ENCODE measurements around the gene ARPC1B.

The ARPC1B gene

DNA sequence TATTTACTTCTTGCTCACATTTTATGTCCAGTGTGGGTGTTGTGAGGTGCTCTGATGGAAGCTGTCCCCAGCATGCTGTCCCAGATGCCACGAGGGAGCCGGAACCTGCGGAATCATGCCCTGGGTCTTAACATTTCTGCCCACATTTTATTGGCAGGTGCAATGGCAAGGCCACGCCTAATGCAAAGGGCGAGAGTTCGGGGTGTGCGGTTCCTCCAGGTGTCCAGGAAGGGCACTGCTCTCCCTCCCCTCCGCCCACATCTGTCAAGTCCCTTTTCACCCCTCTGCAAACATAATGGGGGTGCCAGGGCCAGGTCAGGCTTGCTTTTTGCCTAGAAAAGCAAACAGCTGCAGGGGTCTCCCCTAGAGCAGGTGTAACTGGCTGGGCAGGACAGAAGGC, 17.5 kb downstream of the ARPC1B start:
- peak; percentile 9 to 60 for DNase-seq

- DNase-seq = peak; percentile 93 to 97
Measured at GRCh38 chr7:99392659-99393354, 18.3 kb downstream of the ARPC1B start.

DNA sequence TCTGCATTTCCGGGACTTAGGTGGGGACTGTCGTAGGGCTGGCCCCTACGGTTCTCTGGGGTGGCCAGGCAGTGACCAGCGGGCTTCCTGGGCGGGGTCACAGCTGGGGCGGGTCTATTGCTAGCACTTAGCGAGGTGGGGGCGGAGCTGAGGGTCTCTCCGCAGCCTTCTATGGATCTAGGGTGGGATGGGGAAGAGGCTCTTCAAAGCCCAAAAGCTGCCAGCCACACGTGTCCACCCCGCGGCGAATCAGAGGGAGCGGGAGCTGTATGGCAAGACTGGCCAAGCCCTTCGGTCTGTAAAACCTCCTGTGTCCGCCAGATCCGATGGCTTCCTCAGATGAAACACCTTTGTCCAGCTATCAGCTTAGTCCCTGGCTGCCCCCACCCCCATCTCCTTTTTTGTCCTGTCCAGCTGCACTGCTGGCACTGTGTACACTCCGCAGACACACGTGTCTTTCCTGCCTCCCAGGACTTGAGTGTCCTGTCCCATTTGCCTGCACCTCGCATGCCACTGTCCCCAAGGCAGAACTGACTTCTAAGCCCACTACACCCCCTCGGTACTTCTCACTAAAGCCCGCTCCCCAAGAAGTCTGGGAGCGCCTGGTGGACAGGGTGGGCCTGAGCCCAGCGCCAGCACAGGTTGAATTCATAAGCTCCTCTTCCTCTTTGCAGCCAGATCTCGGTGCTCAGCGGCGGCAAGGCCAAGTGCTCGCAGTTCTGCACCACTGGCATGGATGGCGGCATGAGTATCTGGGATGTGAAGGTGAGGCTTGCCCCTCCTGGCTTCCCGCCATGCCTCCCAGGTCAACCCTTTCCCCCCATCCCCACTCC, 19.0 kb downstream of the ARPC1B start:
- DNase-seq = peak; percentile 80 to 93

- no peak for DNase-seq
Measured at GRCh38 chr7:99394188-99394502, 19.6 kb downstream of the ARPC1B start.

GRCh38 chr7:99395616-99396327, 21.2 kb downstream of the ARPC1B start:
- no peak for DNase-seq

- no peak for DNase-seq
Measured at GRCh38 chr7:99396418-99397296, 22.1 kb downstream of the ARPC1B start.

GRCh38 chr7:99397297-99397983, 22.9 kb downstream of the ARPC1B start:
- DNase-seq = no peak

DNA sequence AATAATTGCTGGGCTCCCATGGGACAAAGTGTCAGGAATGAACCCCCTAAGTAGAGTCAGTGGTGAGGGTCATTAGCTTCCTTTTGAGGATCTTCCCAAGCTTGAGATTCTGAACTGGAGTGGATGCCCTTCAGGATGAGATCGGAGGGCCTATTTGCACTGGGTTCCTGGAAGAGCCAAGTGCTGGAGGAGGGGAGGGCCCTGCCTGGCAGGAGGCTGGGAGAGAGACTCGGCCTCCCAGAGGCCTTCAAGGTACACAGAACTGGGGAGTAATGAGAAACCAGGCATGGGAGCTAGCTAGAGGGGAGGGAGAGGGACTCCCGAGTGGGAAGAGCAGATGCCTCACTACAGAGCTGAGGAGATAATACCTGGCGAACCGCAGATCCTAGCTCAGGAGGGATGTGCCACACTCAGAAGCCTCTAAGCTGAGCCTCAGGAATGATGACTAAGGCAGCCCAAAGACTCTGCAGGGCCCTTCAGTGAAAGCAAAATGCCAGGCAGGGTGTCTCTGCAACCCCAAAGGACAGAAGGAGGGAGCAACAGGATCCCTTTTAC, 24.4 kb downstream of the ARPC1B start:
- no peak for DNase-seq

GRCh38 chr7:99399597-99399996, 25.1 kb downstream of the ARPC1B start:
- DNase-seq = no peak

GRCh38 chr7:99402854-99403253, 28.3 kb downstream of the ARPC1B start:
- DNase-seq = no peak

DNA sequence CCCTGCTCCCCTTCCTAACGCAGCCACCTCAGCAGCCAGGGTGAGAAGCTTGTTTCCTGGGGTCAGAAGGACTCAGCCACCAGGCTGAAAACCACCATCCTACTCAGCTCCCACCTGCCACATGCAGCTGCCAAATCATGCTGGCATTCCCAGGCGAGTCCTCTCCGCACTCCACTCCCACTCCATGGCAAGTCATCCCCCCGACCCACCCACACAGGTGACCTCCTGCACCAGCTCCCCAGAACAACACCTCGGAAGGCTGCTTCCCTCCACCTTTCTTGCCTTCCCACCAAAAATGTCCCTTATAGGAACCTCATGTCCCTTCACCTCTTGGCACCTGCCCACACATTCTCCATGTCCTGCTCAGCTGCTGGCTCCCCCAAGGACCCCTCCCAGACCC, 29.2 kb downstream of the ARPC1B start:
- DNase-seq = no peak

DNA sequence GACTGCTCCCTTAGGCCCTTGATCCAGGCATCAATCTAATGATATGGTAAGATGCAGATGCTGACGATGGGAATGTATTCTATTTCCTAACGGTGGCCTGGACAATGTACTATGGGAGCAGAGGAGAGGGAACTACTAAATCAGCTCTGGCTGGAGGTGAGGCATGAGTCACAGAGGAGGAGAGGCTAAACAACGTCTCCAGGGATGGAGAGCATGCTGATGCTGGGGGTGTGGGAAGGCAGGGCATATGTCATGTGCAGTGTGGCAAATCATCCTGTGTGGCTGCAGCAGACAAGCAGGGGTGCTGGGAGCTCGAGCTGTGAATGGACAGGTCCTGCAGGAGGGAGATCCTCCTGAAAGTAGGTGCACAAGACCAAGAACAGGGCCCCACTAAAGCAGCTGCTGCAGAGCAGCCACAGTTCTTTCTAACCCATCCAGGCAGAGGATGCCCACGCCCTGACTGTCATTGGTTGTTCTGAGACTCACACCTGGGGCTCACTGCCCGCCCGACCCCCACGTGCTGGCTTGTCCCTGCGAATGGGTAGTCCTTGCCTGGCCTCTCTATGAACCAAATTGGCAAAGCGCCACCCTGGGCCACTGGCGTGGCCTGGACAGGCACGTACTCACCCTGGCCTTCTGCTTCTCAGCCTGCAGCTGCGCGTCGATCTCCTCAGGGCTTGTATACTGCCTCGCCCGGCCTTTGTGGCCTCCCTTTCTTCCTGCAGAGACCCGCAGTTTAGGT, 29.9 kb downstream of the ARPC1B start:
- DNase-seq = no peak

DNA sequence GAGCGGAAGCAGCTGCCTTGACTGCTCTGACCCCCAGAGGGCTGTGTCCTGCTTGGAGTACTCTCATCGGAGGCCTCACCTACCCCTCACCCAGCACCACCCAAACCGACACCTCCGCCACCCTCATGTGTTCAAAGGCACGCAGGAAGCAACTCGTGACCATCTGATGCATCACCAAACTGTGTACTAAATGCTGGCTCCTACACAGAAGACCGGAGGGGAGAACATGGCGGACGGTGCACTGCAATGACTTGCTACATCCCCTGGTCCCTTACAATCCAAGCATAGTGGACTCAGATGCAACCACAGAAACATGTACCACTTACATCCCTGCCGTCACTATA, 30.4 kb downstream of the ARPC1B start:
- no peak for DNase-seq

GRCh38 chr7:99406557-99406956, 32.0 kb downstream of the ARPC1B start:
- no peak for DNase-seq

- peak in 1 of 2 experiments; percentile 49 for DNase-seq
Measured at GRCh38 chr7:99407872-99408378, 33.4 kb downstream of the ARPC1B start.

DNA sequence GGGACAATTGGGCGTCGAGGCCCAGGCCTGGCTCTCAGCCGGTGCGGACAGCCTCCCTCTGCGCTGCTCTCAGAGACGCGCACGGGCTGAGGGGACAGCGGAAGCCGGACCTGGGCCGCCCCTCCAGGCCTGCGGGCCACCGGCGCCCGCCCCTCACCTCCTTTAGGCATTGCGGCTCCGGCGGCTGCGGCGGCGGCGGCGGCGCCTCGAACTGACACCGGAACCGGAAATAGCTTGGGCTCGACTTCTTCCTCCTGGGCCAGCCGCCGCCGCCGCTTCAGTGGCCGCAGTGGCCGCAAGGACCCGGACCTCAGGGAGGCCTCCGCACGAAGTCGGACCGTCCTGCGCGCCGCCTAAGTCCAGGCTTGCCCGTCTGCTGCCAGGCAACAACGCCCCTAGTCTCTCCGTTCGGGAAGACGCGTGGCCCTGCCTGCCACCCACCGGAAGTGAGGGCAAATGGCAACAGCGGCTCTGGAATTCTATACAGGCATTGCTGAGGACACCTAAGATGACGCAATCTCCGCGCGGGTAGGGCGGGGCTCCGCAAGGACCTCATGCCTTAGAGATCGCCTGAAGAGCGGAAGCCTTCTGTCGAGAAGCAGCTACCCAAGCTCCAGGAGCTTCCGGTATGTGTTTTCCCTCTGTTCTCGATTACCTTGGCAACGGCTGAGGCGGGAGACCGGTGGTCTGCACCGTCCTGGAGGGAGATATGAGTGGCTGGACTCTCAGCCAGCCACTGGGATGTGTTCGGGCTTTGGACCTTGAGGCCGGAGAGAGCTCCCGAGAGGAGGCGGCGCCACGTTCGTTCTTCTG, 34.1 kb downstream of the ARPC1B start, which contains the start of the genes BUD31 and PDAP1:
BUD31 (plus strand) TSS at position 591 of the 813 bp plus-strand sequence. CDS start 2,124 bp downstream, outside the sequence.
PDAP1 (minus strand) TSS at position 219 of the 813 bp plus-strand sequence; CDS start at position 170, 49 bp downstream.
- DNase-seq = peak; percentile 96 to 97

GRCh38 chr7:99409192-99409572, 34.7 kb downstream of the ARPC1B start:
- no peak for DNase-seq

GRCh38 chr7:99409806-99410205, 35.3 kb downstream of the ARPC1B start:
- no peak for DNase-seq

DNA sequence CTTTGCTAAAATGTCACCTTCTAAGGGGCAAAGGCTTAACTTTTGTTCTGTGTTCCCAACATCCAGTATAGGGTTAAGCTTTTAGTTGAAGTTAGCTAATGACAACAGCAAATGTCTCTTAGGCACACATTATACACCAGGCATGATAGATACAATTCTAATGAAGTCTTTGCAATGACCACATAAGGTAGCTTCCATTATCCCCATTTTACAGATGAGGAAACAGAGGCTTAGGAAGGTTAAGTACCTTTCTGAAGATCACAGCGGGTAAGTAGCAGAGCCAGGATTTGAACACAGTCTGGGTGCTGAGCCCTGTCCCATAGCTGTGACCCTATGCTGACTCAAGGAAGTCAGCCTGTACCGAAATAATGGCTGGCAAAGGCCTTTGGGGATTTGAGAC, 36.1 kb downstream of the ARPC1B start:
- DNase-seq = no peak

All from NCI-H526 (cell line).